RWPE2 (cell line): ENCODE measurements around the gene RPS26.
"Not testable (repeated sequence)": the region's sequence is repeated elsewhere in the genome, so short reads cannot be mapped to it uniquely, and the experiment has no call there.

Source experiments
- ATAC-seq: fragments of 200-7000 bp; cut with Tn5 transposase; 3 replicates; pipeline ENCODE4 v1.9.1; 2021; ENCODE audit warnings: low read depth
- DNase-seq: peaks from one replicate; pipeline ENCODE4 v3.0.0-alpha.2; 2020; ENCODE audit warnings: low spot score
- H3K27ac ChIP-seq: fragments of 450-650 bp; 2 replicates; pipeline ENCODE4 v1.5.1; 2017; ENCODE audit warnings: mild to moderate bottlenecking; ENCODE audit not compliant: poor library complexity, severe bottlenecking
- H3K27me3 ChIP-seq: fragments of 250-450 bp; sonication (Bioruptor Pico); 2 replicates; pipeline ENCODE4 v1.5.1; 2021; ENCODE audit warnings: mild to moderate bottlenecking, moderate library complexity; ENCODE audit not compliant: insufficient read depth, poor library complexity, severe bottlenecking
- H3K36me3 ChIP-seq: fragments of 250-450 bp; sonication (Bioruptor Pico); 2 replicates; pipeline ENCODE4 v1.5.1; 2020; ENCODE audit warnings: low read depth, mild to moderate bottlenecking, moderate library complexity
- H3K4me1 ChIP-seq: fragments of 250-450 bp; sonication (Bioruptor Pico); 2 replicates; pipeline ENCODE4 v1.5.1; 2021; ENCODE audit warnings: mild to moderate bottlenecking, moderate library complexity; ENCODE audit not compliant: insufficient read depth, poor library complexity, severe bottlenecking
- H3K4me3 ChIP-seq: fragments of 250-450 bp; sonication (Bioruptor Pico); 2 replicates; pipeline ENCODE4 v1.5.1; 2021; ENCODE audit warnings: mild to moderate bottlenecking, moderate library complexity; ENCODE audit not compliant: severe bottlenecking
- H3K9me3 ChIP-seq: fragments of 250-450 bp; sonication (Bioruptor Pico); 2 replicates; pipeline ENCODE4 v1.5.1; 2021; ENCODE audit warnings: mild to moderate bottlenecking, moderate library complexity; ENCODE audit not compliant: severe bottlenecking
- TF ChIP-seq, protein P1 (sequence below): fragments of 450-650 bp; IDR thresholded peaks from one replicate; pipeline ENCODE4 v1.5.1; 2017; ENCODE audit warnings: mild to moderate bottlenecking, moderate library complexity; ENCODE audit not compliant: poor library complexity, severe bottlenecking

Gene RPS26

DNA sequence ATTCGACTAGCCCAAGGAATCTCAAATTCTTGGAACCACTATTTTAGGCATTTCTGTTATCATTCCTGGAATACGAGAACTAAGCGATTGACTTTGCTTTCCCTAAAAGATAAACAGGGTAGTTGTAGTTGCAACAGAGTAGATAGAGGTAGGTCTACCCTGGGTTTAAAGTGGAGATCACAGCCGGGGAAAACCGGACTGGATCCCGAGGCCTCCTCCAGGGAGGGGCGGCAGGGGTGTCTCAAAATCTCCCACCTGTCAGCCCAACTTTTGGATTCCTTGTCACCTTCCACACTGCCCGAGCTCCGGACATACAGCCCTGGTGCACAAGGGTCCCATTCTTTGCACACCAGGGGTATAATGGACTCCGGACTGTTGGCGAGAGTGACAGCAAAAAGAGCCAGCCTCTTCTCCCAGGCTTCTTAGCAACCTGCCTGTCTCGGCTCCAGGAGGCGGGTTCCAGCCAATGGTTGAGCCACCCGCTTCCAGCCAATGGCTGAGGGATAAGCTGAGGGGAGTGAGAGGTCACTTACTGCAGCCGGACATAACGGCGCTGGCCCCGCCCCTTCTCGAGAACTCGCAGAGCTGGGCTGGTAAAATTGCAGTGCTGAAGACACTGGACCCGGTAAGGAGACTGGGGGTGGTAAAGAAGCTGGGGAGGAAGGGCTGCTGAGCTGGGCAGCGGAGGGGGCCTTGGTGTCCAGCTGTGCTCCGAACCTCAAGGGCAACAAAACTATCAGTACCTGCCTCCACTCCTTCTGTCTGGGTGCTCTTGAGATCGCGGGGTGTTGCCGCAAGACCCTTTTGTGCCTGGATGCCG is 44.8 kb upstream of the RPS26 start, which contains the start of gene SUOX:
Gene SUOX, plus strand, starts transcription at position 562 of the 820 bp plus-strand sequence. CDS start 4,946 bp downstream, outside the sequence.
- Histone ChIP-seq H3K9me3 (no peaks in the 10 kb centered on the region), H3K27me3 (no peaks in the 10 kb centered on the region), H3K4me1 (no peaks in the 10 kb centered on the region), H3K36me3 (peaks cover 22% of the 10 kb centered on the region), H3K4me3 (peak within 1 kb of the TSS; percentile 45), H3K27ac (peak within 1 kb of the TSS; percentile 37)
- TF ChIP-seq, protein P1, sequence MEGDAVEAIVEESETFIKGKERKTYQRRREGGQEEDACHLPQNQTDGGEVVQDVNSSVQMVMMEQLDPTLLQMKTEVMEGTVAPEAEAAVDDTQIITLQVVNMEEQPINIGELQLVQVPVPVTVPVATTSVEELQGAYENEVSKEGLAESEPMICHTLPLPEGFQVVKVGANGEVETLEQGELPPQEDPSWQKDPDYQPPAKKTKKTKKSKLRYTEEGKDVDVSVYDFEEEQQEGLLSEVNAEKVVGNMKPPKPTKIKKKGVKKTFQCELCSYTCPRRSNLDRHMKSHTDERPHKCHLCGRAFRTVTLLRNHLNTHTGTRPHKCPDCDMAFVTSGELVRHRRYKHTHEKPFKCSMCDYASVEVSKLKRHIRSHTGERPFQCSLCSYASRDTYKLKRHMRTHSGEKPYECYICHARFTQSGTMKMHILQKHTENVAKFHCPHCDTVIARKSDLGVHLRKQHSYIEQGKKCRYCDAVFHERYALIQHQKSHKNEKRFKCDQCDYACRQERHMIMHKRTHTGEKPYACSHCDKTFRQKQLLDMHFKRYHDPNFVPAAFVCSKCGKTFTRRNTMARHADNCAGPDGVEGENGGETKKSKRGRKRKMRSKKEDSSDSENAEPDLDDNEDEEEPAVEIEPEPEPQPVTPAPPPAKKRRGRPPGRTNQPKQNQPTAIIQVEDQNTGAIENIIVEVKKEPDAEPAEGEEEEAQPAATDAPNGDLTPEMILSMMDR: peak; percentile 2
- ATAC-seq (peak; percentile 99), DNase-seq (peak; percentile 95)

DNA sequence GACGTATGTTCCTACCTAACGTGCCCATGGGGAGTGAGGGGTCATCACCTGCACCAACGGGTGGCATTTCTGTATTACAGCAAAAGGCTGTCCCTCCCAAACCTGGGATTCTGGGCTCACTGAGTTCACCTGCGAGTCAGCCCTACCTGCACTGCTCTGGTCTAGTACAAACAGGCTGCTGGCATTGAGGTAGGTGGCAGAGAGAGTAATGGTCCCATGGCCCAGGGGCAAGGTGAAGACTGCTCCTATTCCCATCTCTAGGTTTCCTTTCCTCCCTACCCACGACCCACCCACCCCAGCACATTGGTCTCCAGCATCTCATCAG is 44.2 kb upstream of the RPS26 start:
- peaks cover 17% of the 10 kb centered on the region for H3K36me3 ChIP-seq
- H3K27ac ChIP-seq: peak overlapping the region; percentile 37
- H3K4me1 ChIP-seq: no peaks in the 10 kb centered on the region
- H3K4me3 ChIP-seq: peak overlapping the region; percentile 45
- no peaks in the 10 kb centered on the region for H3K9me3 ChIP-seq
- ATAC-seq (peak; percentile 44), DNase-seq (no peak)
- TF ChIP-seq, protein P1: no peak
- H3K27me3 ChIP-seq: no peaks in the 10 kb centered on the region

DNA sequence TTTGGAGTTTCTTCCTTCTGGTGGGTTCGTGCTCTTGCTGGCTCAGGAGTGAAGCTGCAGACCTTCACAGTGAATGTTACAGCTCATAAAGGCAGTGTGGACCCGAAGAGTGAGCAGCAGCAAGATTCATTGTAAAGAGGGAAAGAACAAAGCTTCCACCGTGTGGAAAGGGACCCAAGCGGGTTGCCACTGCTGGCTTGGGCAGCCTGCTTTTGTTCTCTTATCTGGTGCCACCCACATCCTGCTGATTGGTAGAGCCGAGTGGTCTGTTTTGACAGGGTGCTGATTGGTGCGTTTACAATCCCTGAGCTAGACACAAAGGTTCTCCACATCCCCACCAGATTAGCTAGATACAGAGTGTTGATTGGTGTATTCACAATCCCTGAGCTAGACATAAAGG is 42.2 kb upstream of the RPS26 start:
- H3K9me3 ChIP-seq, H3K27ac ChIP-seq, H3K4me3 ChIP-seq, H3K4me1 ChIP-seq, DNase-seq, ATAC-seq, H3K36me3 ChIP-seq, H3K27me3 ChIP-seq: not testable (repeated sequence)

DNA sequence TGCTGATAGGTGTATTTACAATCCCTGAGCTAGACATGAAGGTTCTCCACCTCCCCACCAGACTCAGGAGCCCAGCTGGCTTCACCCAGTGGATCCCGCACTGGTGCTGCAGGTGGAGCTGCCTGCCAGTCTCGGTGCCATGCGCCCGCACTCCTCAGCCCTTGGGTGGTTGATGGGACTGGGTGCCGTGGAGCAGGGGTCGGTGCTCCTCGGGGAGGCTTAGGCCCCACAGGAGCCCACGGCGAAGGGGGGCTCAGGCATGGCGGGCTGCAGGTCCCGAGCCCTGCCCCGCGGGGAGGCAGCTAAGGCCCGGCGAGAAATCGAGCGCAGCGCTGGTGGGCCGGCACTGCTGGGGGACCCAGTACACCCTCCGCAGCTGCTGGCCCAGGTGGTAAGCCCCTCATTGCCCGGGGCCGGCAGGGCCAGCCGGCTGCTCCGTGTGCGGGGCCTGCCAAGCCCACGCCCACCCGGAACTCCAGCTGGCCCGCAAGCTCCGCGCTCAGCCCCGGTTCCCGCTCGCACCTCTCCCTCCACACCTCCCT is 41.6 kb upstream of the RPS26 start:
- not testable (repeated sequence) for ATAC-seq, H3K27ac ChIP-seq, DNase-seq, H3K27me3 ChIP-seq, H3K9me3 ChIP-seq, H3K4me3 ChIP-seq, H3K36me3 ChIP-seq, H3K4me1 ChIP-seq

DNA sequence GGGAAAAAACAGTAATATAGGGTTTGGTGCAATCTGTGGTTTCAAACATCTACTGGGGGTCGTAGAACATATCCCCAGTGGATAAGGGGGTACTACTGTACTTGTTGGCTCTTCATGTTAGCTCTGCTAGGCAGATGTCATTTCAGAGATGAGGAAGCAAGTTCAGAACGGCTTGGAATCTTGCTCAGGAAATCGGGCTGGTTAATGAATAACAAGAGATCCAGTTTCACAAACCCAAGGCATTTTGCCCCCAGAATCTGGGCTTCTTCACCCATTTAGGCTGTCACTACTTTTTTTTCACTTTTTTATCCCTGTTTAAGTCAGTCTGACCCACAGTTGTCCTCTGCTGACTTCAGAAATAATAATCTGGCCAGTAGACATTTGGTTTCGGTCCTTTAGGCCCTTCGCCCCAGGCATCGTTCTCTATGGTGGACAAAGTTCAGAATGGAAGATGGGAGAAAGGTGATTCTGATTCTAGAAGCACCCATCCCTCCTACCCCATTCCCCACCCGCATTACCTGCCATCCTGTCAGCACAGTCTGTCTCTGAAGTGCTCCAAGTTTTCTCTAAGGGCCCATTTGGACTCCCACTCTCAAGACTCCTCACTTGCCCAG is 40.1 kb upstream of the RPS26 start:
- TF ChIP-seq, protein P1: no peak
- Histone ChIP-seq H3K36me3 (no peaks in the 10 kb centered on the region; the same call in 1 of the 2 replicates), H3K4me1 (no peaks in the 10 kb centered on the region), H3K9me3 (no peaks in the 10 kb centered on the region), H3K27me3 (no peaks in the 10 kb centered on the region), H3K27ac (no peak overlapping the region), H3K4me3 (no peak overlapping the region)
- DNase-seq: no peak
- no peak for ATAC-seq

DNA sequence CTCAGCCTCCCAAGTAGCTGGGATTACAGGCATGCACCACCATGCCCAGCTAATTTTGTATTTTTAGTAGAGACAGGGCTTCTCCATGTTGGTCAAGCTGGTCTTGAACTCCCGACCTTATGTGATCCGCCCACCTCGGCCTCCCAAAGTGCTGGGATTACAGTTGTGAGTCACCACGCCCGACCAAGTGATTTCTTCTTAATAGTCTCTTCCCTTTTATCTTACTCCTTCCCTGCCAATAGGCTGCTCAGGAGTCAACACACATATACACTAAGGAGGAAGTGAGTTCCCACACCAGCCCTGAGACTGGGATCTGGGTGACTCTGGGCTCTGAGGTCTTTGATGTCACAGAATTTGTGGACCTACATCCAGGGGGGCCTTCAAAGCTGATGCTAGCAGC is 38.3 kb upstream of the RPS26 start:
- not testable (repeated sequence) for H3K27ac ChIP-seq, H3K4me3 ChIP-seq, H3K9me3 ChIP-seq, DNase-seq, H3K27me3 ChIP-seq, H3K4me1 ChIP-seq, H3K36me3 ChIP-seq, ATAC-seq
